Stimulated activated CD4-positive, alpha-beta T cell treated with anti-CD3 and anti-CD28 coated beads, Interleukin-12 subunit alpha, Interleukin-12 subunit beta, amount 100 ng/mL, for 48 hours (primary cell): ENCODE measurements around the gene ZNF436.

Experiments
- DNase-seq, 3 donors: peaks; one replicate each; pipeline ENCODE4 v3.0.0-alpha.2; 2020; ENCODE audit warnings: low read depth in 2 of 3, low spot score in 1 of 3

Gene ZNF436

GRCh38 chr1:23369335-23370013 lies at the start of gene ZNF436:
TSS of gene ZNF436 (minus strand) at chr1:23369836. CDS start at chr1:23368005, 1,831 bp downstream.
- DNase-seq = peak in 1 of 3 donors; percentile 12

DNA sequence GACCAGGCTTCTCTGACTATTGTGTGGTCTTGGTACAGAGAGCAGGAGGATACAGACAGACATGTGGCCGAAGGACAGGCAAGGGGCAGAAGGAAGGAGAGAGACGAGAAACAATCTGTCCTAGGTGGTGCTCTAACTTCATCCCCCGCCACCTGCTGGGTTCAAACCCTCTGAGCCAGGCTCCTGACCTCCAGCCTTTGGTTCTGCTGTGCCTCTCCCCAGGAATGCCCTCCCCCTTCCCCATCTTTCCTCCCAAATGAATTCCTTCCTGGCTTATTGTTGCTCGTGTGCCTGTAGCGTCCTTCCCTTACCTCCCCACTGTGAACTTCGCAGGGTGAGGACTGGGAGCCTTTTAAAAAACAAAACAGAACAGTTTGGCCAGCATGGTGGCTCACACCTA lies 49.5 kb upstream of the ZNF436 start:
- DNase-seq = no peak

- DNase-seq = no peak
These were observed 47.9 kb upstream of the ZNF436 start for GRCh38 chr1:23417570-23417969.

DNA sequence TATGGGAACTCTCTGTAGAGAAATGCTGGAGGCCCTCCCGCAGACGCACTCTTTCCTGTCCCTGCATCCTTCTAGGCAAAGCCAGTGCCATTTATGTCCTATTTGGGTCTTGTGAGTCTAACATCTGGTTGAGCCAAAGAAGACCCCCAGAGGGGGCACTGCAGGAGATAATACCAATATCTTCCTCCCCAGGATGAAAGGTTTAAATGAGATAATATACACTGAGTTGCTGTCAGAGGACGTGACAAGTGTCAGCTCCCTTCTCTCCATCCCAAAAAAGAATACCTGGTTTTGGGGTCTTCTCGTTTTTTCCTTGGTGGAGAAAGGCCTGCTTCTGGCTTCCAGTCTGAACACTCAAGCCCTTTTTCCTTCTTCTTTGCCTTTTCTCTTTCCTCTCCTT lies 47.3 kb upstream of the ZNF436 start:
- no peak for DNase-seq

DNA sequence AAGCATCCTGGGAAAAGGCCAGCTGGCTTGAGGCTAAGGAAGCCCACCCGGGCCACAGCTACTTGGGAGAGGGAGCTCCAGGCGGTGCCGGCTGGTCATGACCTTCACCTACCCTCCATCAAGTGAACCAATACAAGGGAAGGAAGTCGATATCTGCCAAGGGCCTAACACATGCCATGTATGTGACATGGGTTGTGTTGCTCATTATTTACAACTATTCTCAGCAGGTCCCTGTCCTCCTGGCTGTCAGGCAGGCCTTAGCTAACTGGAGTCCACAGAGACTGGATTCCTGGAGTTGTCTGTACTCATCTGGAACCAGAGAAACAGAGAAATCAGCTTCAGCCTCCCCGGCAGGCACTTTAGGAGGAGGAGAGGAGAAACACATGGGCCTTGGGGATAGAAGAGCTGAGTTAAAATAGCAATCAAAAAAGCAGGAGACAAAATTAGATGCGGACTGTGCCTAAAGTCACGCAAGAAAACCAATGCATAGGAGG lies 39.2 kb upstream of the ZNF436 start:
- DNase-seq = no peak

GRCh38 chr1:23407016-23407630 lies 37.5 kb upstream of the ZNF436 start:
- DNase-seq = no peak

- DNase-seq = no peak
These were observed 36.3 kb upstream of the ZNF436 start for GRCh38 chr1:23405946-23406345.

DNA sequence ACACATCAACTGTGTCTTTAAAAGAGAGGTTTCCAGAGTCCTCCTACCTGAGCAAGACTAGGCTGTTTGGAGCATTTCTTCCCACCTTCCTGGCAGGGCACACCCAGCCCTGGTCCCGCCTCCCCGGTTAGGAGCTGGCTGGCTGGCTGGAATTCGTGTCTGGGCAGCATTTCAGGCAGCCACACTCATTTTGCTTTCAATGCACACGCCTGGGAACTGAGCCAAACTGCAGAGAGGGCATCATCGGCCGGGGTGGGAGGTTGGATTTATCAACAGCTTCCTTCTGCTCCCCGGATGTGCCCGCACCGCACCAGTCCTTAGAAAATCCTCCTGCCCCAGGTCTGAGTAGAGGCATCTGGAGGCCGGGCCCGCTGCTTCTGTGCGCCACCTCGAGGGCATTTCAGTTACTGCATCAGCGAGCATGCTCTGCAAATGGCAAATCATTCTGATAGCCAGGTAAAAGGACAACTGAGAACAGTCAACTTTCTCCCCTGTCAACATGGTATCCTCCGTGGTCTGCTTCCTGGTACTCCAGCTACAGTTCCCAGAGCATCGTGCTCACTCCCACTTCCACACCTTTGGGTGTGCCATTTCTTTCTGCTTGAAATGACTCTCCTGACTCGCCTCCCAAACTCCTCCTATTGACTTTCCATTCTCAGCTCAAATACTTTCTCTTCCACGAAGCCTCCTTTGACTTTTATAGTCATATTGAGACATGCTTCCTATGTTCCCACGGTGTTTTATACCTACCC lies 34.3 kb upstream of the ZNF436 start:
- DNase-seq = peak; percentile 80 to 90 (median 81)

DNA sequence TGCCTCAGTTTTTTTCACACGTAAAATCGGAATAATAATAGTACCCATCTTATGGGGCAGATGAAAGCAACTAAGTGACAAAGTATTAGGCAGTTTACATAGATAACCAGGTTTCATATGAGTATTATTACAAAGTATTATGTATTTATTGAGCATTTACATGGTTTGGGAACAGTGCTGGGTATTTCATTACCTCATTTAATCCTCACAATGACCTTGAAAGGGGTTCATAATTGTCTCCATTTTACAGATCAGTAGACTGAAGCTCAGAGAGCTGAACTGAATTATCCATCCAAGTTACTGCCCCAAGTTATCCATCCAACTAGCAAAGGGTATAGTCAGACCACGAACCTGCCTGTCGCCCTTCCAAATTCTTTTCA lies 33.7 kb upstream of the ZNF436 start:
- no peak for DNase-seq

GRCh38 chr1:23403038-23403336 lies 33.4 kb upstream of the ZNF436 start:
- DNase-seq = no peak

DNA sequence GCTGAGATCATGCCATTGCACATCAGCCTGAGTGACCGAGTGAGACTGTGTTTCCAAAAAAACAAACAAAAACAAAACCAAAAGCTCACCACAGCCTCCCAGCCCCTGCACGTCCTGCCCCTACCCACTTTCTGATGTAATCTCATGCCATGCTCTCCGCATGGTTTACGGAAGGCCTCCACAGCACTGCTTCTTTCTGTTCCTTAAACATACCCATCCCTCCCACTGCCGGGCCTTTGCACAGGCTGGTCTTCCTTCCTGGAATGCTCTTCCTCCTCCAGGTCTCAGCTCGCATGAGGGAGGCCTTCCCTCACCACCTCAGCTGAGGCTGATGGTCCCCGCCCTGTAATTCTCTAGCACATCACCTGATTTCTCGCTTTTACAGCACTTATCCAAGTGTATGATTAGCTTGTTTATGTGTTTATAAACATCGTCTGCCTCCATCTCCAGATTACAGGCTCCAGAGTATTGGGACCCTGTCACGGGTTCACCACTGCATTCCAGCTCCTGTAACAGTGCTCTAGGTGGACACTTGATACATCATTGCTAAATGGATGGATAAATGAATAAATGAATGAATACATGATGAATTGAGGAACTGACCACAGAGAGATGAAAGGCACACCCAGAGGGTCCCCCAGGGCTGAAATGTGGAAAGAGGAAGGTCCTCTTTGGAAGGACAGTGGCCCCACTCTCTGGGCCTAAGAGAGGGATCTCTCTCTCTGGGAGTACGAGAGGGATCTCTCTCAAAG lies 32.8 kb upstream of the ZNF436 start:
- no peak for DNase-seq

DNA sequence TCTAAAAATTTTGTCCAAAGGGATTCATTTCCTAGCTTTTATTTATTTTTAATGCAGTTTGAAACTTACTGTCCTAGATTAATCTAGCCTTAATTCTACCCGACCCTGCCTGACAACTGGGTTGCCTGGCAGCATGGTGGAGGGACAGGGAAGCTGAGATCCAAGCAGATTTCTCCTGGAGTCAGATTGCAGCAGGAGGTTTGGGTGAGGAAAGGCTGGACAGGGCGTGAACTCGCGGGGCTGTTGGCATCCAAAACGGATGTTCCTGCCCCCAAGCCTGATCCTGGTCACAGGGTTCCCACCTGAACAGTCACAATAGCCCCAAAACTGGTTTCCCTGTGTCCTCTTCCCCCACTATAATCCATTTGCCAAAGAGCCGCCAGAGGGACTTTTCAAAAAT lies 31.7 kb upstream of the ZNF436 start:
- DNase-seq = no peak

DNA sequence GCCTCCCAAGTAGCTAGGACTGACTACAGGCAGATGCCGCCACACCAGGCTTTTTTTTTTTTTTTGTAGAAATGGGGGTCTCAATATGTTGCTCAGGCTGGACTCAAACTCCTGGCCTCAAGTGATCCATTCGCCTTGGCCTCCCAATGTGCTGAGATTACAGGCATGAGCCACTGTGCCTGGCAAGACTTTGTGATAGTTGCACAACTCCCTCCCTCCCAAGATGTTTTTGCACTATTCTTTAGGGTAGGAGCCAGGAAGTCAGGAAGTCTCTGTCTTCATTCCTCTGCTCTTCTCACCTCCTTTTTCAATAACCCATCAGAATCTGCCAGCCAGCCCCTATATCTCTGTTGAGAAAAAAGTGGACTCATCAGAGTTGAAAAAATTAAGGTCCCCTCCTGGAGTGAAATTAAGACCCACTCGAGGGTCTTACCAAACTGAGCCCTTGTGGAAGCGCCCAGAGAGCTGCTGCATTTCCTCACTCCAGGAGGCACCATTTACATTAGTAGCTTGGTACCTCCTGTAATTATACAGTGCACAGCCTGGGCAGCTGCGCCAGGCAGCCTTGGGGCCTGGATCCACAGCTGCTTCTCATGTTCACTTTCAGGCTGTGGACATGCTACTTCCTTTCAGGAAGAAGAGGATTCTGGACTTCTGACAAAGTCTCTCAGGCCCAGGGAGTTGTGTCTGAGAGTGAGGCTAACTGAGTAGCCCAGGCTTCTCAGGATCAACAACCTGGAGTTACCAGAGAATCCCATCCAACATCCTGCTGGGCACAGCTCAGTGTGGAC lies 30.9 kb upstream of the ZNF436 start:
- no peak for DNase-seq

- no peak for DNase-seq
These were observed 29.6 kb upstream of the ZNF436 start for GRCh38 chr1:23399229-23399628.

- no peak for DNase-seq
These were observed 28.3 kb upstream of the ZNF436 start for GRCh38 chr1:23397908-23398307.

GRCh38 chr1:23396380-23396779 lies 26.7 kb upstream of the ZNF436 start:
- no peak for DNase-seq

DNA sequence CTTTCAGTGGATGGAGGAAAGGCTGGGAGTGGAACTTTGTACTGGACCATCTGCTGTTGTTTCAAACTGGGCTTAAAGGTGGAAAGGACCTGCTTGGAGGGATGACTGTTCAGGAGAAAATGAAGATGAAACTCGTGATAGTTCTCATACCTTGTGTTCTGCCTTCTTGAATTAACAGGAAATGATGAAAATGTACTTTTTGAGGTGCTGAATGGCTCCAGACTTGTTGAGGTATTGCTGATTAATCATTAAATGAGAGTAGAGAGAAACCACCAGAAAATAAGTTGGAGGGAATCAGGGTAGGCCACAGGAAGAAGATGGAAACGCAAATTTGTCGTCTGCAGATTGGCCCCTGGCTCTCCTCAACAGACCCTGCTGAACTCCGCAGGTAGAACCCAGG lies 26.2 kb upstream of the ZNF436 start:
- no peak for DNase-seq

- DNase-seq = no peak
These were observed 25.6 kb upstream of the ZNF436 start for GRCh38 chr1:23395154-23395724.

DNA sequence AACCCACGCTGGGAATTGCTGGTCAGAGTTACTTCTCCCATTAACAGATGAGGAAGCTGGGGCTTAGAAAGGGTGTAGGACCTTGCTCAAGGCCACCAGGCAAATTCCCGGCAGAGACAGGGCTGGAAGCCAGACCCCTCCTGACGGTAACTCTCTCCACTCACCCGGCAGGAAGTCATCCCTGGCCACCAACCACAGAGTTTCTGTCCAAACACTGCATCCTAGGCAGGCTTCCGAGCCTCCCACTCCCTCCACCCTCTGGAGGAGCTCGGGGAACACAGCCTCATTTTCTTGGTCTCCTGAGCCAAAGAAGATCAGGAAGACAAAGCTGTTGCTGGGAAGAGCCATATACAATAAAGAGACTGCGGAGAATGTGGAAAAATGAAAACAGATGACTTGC lies 25.0 kb upstream of the ZNF436 start:
- DNase-seq = no peak

DNA sequence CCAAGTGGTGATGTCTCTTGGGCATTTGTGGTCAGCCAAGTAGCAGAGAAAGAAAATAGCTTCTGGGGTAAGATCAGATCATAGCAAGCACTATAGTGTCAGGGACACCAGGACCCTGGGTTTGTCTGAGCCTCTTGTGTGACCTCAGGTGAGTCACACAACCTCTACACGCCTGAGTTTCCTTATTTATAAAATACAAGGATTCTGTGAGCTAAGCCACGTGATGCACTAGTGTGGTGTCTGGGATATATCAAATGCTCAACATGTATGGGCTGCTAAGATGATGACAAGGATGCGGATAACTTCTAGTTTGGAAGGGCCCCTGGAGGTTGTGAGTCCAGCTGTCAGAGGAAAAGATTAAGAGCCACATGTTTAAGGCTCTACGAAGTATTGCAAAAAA lies 24.5 kb upstream of the ZNF436 start:
- no peak for DNase-seq

- no peak for DNase-seq
These were observed 24.1 kb upstream of the ZNF436 start for GRCh38 chr1:23393706-23394105.
